Measurements from ENCODE around the gene NNAT.
"Not testable (repeated sequence)": the region's sequence is repeated elsewhere in the genome, so short reads cannot be mapped to it uniquely, and the experiment has no call there.

- not testable (repeated sequence) for TF ChIP-seq POLR2A (IDR thresholded peaks at IDR 0.05; ENCODE audit: low read depth, low read length); TAF1 (IDR thresholded peaks at IDR 0.05; ENCODE audit: borderline replicate concordance, low read depth, low read length); POLR2AphosphoS5 (IDR thresholded peaks at IDR 0.05; ENCODE audit: low read depth, low read length)
Observed at GRCh38 chr20:37554721-37555298, 33.8 kb downstream of the NNAT start.

All from GM12892 (cell line).